ENCODE data around the gene TPCN1.

GRCh38 chr12:113174461-113175384 lies 46.5 kb upstream of the TPCN1 start:
- TF ChIP-seq, protein P1, sequence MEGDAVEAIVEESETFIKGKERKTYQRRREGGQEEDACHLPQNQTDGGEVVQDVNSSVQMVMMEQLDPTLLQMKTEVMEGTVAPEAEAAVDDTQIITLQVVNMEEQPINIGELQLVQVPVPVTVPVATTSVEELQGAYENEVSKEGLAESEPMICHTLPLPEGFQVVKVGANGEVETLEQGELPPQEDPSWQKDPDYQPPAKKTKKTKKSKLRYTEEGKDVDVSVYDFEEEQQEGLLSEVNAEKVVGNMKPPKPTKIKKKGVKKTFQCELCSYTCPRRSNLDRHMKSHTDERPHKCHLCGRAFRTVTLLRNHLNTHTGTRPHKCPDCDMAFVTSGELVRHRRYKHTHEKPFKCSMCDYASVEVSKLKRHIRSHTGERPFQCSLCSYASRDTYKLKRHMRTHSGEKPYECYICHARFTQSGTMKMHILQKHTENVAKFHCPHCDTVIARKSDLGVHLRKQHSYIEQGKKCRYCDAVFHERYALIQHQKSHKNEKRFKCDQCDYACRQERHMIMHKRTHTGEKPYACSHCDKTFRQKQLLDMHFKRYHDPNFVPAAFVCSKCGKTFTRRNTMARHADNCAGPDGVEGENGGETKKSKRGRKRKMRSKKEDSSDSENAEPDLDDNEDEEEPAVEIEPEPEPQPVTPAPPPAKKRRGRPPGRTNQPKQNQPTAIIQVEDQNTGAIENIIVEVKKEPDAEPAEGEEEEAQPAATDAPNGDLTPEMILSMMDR (IDR thresholded peaks at IDR 0.05): peak in 1 of 3 donors; percentile 98
- TF ChIP-seq POLR2A (IDR thresholded peaks at IDR 0.05): no peak
